H1 (cell line): Measurements from ENCODE around the gene ZBTB20. TPM values are rescaled to one million over a fixed set of nuclear protein-coding genes. Genes with fewer than 3 reads are reported as not detected.

ENCODE experiments used
- CTCF ChIA-PET: fragments of 300-600 bp; sonication (Branson Sonifier 250); formaldehyde crosslinking; loops from one replicate; lab custom pipeline; 2021; ENCODE audit not compliant: partially characterized antibody; lab: Charles Lee
- POLR2A ChIA-PET: fragments of 300-600 bp; sonication (Branson Sonifier 250); formaldehyde crosslinking; loops from one replicate; lab custom pipeline; 2021; ENCODE audit warnings: inconsistent platforms; ENCODE audit not compliant: partially characterized antibody; lab: Charles Lee
- DNase-seq, 2 experiments: peaks; one replicate each; pipeline versions ENCODE4 v3.0.0 to v3.0.0-alpha.2; 2010 to 2022; ENCODE audit warnings: low spot score in 2 of 2, low read depth in 1 of 2, mixed read lengths in 1 of 2
- FAIRE-seq: peaks from 2 replicates; lab custom pipeline; 2011; peaks lifted over from hg19 to GRCh38; lab: Jason Lieb, UNC
- H2AFZ ChIP-seq: 2 replicates; pipeline ENCODE4 v1.8.1; 2012; ENCODE audit warnings: low read length, inconsistent platforms
- H2AK5ac ChIP-seq: 2 replicates; pipeline ENCODE4 v1.6.1; 2013; ENCODE audit warnings: low read depth, low read length
- H2BK120ac ChIP-seq: replicated peaks from 2 replicates; pipeline ENCODE3; 2013; ENCODE audit warnings: low read depth, low read length, inconsistent platforms
- H2BK12ac ChIP-seq: 2 replicates; pipeline ENCODE4 v1.6.1; 2013; ENCODE audit warnings: low read depth, low read length
- H2BK15ac ChIP-seq: 2 replicates; pipeline ENCODE4 v1.6.1; 2013; ENCODE audit warnings: low read length
- H2BK20ac ChIP-seq: 2 replicates; pipeline ENCODE4 v1.6.1; 2013; ENCODE audit warnings: low read length
- H2BK5ac ChIP-seq: 2 replicates; pipeline ENCODE4 v1.6.1; 2013; ENCODE audit warnings: low read depth, low read length
- H3K14ac ChIP-seq: 2 replicates; pipeline ENCODE4 v1.6.1; 2013; ENCODE audit warnings: inconsistent platforms; ENCODE audit not compliant: insufficient read length
- H3K18ac ChIP-seq: 2 replicates; pipeline ENCODE4 v1.6.1; 2013; ENCODE audit warnings: low read length; ENCODE audit errors: extremely low read depth
- H3K23ac ChIP-seq: 2 replicates; pipeline ENCODE4 v1.6.1; 2013; ENCODE audit warnings: inconsistent platforms; ENCODE audit not compliant: insufficient read length
- H3K23me2 ChIP-seq: 2 replicates; pipeline ENCODE4 v1.6.1; 2013; ENCODE audit warnings: low read depth, low read length
- H3K27ac ChIP-seq: 2 replicates; pipeline ENCODE4 v1.6.1; 2011; ENCODE audit warnings: low read depth, low read length, inconsistent platforms
- H3K27me3 ChIP-seq, 4 experiments: replicated peaks in 1 of 4; 1 replicate in 1 of 4; 2 replicates in 3 of 4; pipeline versions ENCODE4 v1.6.1 to v1.8.1; 2011 to 2013; ENCODE audit warnings: low read length in 3 of 4, mild to moderate bottlenecking in 3 of 4, inconsistent platforms in 2 of 4, mixed read lengths in 2 of 4, moderate library complexity in 1 of 4; ENCODE audit not compliant: control insufficient read depth in 3 of 4, insufficient read depth in 3 of 4; ENCODE audit errors: extremely low read depth in 1 of 4
- H3K36me3 ChIP-seq, 4 experiments: 2 replicates each; pipeline versions ENCODE4 v1.6.1 to v1.8.1; 2011 to 2013; ENCODE audit warnings: mild to moderate bottlenecking in 4 of 4, low read length in 3 of 4, moderate library complexity in 2 of 4, control low read depth in 1 of 4, inconsistent platforms in 1 of 4; ENCODE audit not compliant: insufficient read depth in 4 of 4, control insufficient read depth in 2 of 4
- H3K4ac ChIP-seq: replicated peaks from 2 replicates; pipeline ENCODE3; 2013; ENCODE audit warnings: low read length, low read depth, mixed read lengths, inconsistent platforms; ENCODE audit not compliant: insufficient read length
- H3K4me1 ChIP-seq, 4 experiments: replicated peaks in 1 of 4; 1 replicate in 1 of 4; 2 replicates in 3 of 4; pipeline versions ENCODE4 v1.6.1 to v1.8.1; 2011 to 2013; ENCODE audit warnings: low read length in 3 of 4, inconsistent platforms in 2 of 4, mixed read lengths in 1 of 4; ENCODE audit not compliant: insufficient read depth in 4 of 4, control insufficient read depth in 3 of 4
- H3K4me2 ChIP-seq, 2 experiments: 2 replicates each; pipeline versions ENCODE4 v1.6.1 to v1.8.1; 2011 to 2013; ENCODE audit warnings: low read depth in 2 of 2, low read length in 2 of 2, control low read depth in 1 of 2, inconsistent platforms in 1 of 2, mild to moderate bottlenecking in 1 of 2; ENCODE audit not compliant: insufficient read depth in 1 of 2
- H3K4me3 ChIP-seq, 4 experiments: fragments of 200-600, 300-600 bp in 1 of 4; sonication (generic), shearing (Covaris generic), sonication (Bioruptor Twin) in 1 of 4; 2 replicates each; pipeline versions ENCODE4 v1.5.1 to v1.8.1; 2011 to 2016; ENCODE audit warnings: low read length in 4 of 4, low read depth in 3 of 4, control low read depth in 2 of 4, inconsistent platforms in 2 of 4, mild to moderate bottlenecking in 2 of 4, mixed read lengths in 1 of 4, moderate library complexity in 1 of 4; ENCODE audit not compliant: insufficient read depth in 2 of 4; ENCODE audit errors: extremely low read depth in 1 of 4
- H3K56ac ChIP-seq: replicated peaks from 2 replicates; pipeline ENCODE3; 2013; ENCODE audit warnings: low read depth, mild to moderate bottlenecking, mixed read lengths, low read length, inconsistent platforms; ENCODE audit not compliant: insufficient read length
- H3K79me1 ChIP-seq: 2 replicates; pipeline ENCODE4 v1.6.1; 2013; ENCODE audit warnings: low read depth, low read length, control low read depth
- H3K79me2 ChIP-seq, 2 experiments: 2 replicates each; pipeline versions ENCODE4 v1.6.1 to v1.8.1; 2012 to 2013; ENCODE audit warnings: low read length in 2 of 2, mild to moderate bottlenecking in 2 of 2, inconsistent platforms in 1 of 2; ENCODE audit not compliant: insufficient read depth in 2 of 2, control insufficient read depth in 1 of 2
- H3K9ac ChIP-seq, 4 experiments: replicated peaks in 1 of 4; 1 replicate in 1 of 4; 2 replicates in 3 of 4; pipeline versions ENCODE4 v1.6.1 to v1.8.1; 2011 to 2013; ENCODE audit warnings: low read depth in 3 of 4, low read length in 3 of 4, control low read depth in 2 of 4, mild to moderate bottlenecking in 2 of 4, moderate library complexity in 2 of 4, inconsistent platforms in 1 of 4; ENCODE audit errors: extremely low read depth in 1 of 4
- H3K9me3 ChIP-seq, 2 experiments: 2 replicates each; pipeline versions ENCODE4 v1.6.1 to v1.8.1; 2012 to 2013; ENCODE audit warnings: mild to moderate bottlenecking in 2 of 2, moderate library complexity in 2 of 2, control low read depth in 1 of 2, inconsistent platforms in 1 of 2, low read depth in 1 of 2, low read length in 1 of 2, mixed read lengths in 1 of 2; ENCODE audit not compliant: insufficient read depth in 2 of 2
- H4K20me1 ChIP-seq, 2 experiments: replicated peaks in 1 of 2; 2 replicates each; pipeline versions ENCODE3 to v1.8.1; 2011 to 2013; ENCODE audit warnings: inconsistent platforms in 2 of 2, low read length in 2 of 2, mild to moderate bottlenecking in 1 of 2; ENCODE audit not compliant: insufficient read depth in 2 of 2, control insufficient read depth in 1 of 2
- H4K5ac ChIP-seq: 2 replicates; pipeline ENCODE4 v1.6.1; 2013; ENCODE audit warnings: low read length, low read depth, mixed read lengths, inconsistent platforms; ENCODE audit not compliant: insufficient read length
- H4K8ac ChIP-seq: 2 replicates; pipeline ENCODE4 v1.8.0; 2013; ENCODE audit warnings: mild to moderate bottlenecking, moderate library complexity, low read length, inconsistent platforms; ENCODE audit not compliant: insufficient read depth; ENCODE audit errors: extremely low read depth
- H4K91ac ChIP-seq: replicated peaks from 2 replicates; pipeline ENCODE3; 2013; ENCODE audit warnings: low read length, mixed read lengths, inconsistent platforms; ENCODE audit not compliant: insufficient read length
- BCL11A ChIP-seq, 2 experiments: IDR thresholded peaks; one replicate each; pipeline ENCODE4 v1.6.1; 2011; ENCODE audit warnings: low read depth in 2 of 2, low read length in 2 of 2, mild to moderate bottlenecking in 2 of 2
- CEBPB ChIP-seq: IDR thresholded peaks from 2 replicates; pipeline ENCODE4 v1.6.1; 2012; ENCODE audit warnings: low read depth, low read length
- EP300 ChIP-seq, 2 experiments: IDR thresholded peaks; 1 replicate in 1 of 2; 2 replicates in 1 of 2; pipeline ENCODE4 v1.6.1; 2011 to 2012; ENCODE audit warnings: low read depth in 2 of 2, low read length in 2 of 2, mild to moderate bottlenecking in 2 of 2, borderline replicate concordance in 1 of 2, inconsistent platforms in 1 of 2, moderate library complexity in 1 of 2
- EZH2 ChIP-seq: fragments of 200-600 bp; sonication (generic); IDR thresholded peaks from 2 replicates; pipeline ENCODE4 v1.7.1; 2012; ENCODE audit warnings: low read depth, mild to moderate bottlenecking, moderate library complexity, low read length, inconsistent platforms; ENCODE audit not compliant: severe bottlenecking
- WGBS, 2 experiments: shearing (Covaris generic) in 1 of 2; methylation state at CpG; one replicate each; pipeline versions ENCODE4 v1.1.6 to v1.1.7; 2013 to 2015; ENCODE audit warnings: low lambda C conversion rate in 2 of 2, mixed read lengths in 2 of 2, inconsistent platforms in 1 of 2, low coverage in 1 of 2, missing lambda C conversion rate in 1 of 2; ENCODE audit not compliant: insufficient replicate concordance in 2 of 2, insufficient coverage in 1 of 2, insufficient read length in 1 of 2; ENCODE audit errors: extremely low coverage in 1 of 2, missing lambda C conversion rate in 1 of 2; 5-methylcytosine and 5-hydroxymethylcytosine counted together
- polyA plus RNA-seq, 7 experiments: library from polyadenylated mRNA; depleted of rRNA in 3 of 7; stranded (reverse) in 5 of 7; unstranded in 2 of 7; fragments of >200 nt in 5 of 7; fragments of 200-250 nt in 2 of 7; gene quantifications; 1 replicate in 5 of 7; 2 replicates in 1 of 7; 4 replicates in 1 of 7; pipeline versions ENCODE4 v1.2.1 to v1.2.3, GENCODE V29; 2011 to 2013; ENCODE audit warnings: missing spikeins in 2 of 7, mixed read lengths in 2 of 7
- total RNA-seq: library from RNA; stranded (reverse); fragmentation: NEBNext Ultra II Directional; extraction: Animal tissue kit (Norgen Biotek cat#: 25700); gene quantifications from 2 replicates; pipeline ENCODE4 v1.2.1, GENCODE V29; 2021

The ZBTB20 gene
- total and polyA plus RNA-seq, 2 of the 8 experiments (the other 6 are each of a cell fraction or from before 2014, with no cell fraction given): 0.35 to 1.3 TPM

DNA sequence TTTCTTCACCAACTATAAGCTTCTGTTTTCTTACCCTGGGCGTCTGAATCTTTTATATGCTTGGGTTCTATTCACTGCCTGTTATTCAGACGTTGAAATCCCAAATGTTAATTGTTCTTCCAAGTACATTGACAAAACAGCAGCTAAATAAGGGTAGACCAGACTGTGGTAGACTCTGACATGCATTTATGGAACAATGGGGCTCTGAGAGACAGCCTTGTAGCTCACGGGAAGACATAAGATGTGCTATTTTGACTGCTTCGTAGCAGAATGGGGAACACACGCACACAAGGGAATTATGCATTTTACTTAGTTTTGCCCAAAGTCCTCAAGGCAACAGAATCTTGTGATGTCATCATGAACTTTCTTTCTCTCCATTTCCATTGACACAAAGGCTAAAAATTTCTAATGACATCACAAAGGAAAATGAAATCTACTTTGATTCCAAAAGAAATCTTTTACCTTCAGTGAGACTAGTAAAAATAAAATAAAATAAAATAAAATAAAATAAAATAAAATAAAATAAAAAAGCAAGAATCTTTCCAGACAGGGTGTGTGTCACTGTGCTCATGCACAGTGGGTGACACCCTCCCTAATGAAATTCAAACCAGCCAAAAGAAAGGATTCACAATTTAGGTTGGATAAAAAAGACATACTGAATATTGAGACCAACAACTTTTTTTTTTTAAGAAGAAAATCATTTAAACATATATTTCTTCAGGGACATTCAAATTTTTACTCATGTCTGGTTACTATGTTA, 346.6 kb downstream of the ZBTB20 start:
- Histone ChIP-seq H3K4me1 (peaks cover 0 to 2% (median 0%) of the 10 kb centered on the region in 4 experiments; a peak in 2 of 7 replicates), H4K91ac (no peak overlapping the region), H3K9me3 (no peaks in the 10 kb centered on the region), H3K79me1 (no peaks in the 10 kb centered on the region), H3K79me2 (no peaks in the 10 kb centered on the region), H3K4me2 (no peak overlapping the region), H3K9ac (no peak overlapping the region), H3K18ac (no peak overlapping the region), H4K20me1 (no peaks in the 10 kb centered on the region), H3K23ac (no peak overlapping the region), H2BK12ac (no peak overlapping the region), H4K5ac (no peak overlapping the region), H2BK5ac (no peak overlapping the region), H2BK15ac (no peak overlapping the region), H3K4ac (no peak overlapping the region), H2BK20ac (no peak overlapping the region), H4K8ac (no peak overlapping the region), H2AK5ac (no peak overlapping the region), H3K27me3 (no peaks in the 10 kb centered on the region), H3K27ac (no peak overlapping the region), H2BK120ac (no peak overlapping the region), H3K23me2 (no peaks in the 10 kb centered on the region), H2AFZ (no peak overlapping the region), H3K4me3 (no peak overlapping the region), H3K14ac (no peak overlapping the region), H3K56ac (no peak overlapping the region), H3K36me3 (no peaks in the 10 kb centered on the region)
- ChIA-PET CTCF (interaction anchor here (0.8 kb wide), 1 partner anchor 12 kb away, joined by 3 read pairs; no protein-coding TSS in a partner anchor), POLR2A (no interaction called here)
- WGBS, 2 experiments: 89% methylated on average over 5 of the region's 5 CpGs; no CpG with 5 or more reads in 1 of the 2 experiments
- TF ChIP-seq EZH2 (no peak), EP300 (IDR thresholded peaks at IDR 0.05; ENCODE audit: borderline replicate concordance in 1 of 2, low read depth in 2 of 2, low read length in 2 of 2) (no peak), CEBPB (no peak), BCL11A (IDR thresholded peaks at IDR 0.05; ENCODE audit: low read depth in 2 of 2, low read length in 2 of 2) (no peak)
- no peak for FAIRE-seq
- no peak for DNase-seq
